Measurements from ENCODE around the gene GARIN1A. TPM values are rescaled to one million over a fixed set of nuclear protein-coding genes. Genes with fewer than 3 reads are reported as not detected.
A peak's percentile ranks its signal among the peaks of the same experiment; 100 is the strongest.
"Not testable (repeated sequence)": the region's sequence is repeated elsewhere in the genome, so short reads cannot be mapped to it uniquely, and the experiment has no call there.

The GARIN1A gene
- total RNA-seq, 2 experiments from 2014 or later: 0.07 TPM

DNA sequence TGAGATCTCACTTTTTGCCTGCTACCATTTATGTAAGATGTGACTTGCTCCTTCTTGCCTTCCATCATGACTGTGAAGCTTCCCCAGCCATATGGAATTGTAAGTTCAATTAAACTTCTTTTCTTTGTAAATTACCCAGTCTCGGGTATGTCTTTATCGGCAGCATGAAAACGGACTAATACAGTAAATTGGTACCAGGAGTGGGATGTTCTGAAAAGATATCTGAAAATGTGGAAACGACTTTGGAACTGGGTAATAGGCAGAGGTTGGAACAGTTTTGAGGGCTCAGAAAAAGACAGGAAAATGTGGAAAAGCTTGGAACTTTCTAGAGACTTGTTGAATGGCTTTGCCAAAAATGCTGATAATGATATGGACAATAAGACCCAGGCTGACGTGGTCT is 10.6 kb upstream of the GARIN1A start:
- Mint-ChIP-seq H3K27me3 (no peaks in the 10 kb centered on the region), H3K27ac (no peak overlapping the region), H3K36me3 (ENCODE audit: low read depth) (peaks cover 11% of the 10 kb centered on the region), H3K9me3 (ENCODE audit: low read depth) (peaks cover 9% of the 10 kb centered on the region), H3K4me3 (no peak overlapping the region), H3K4me1 (no peaks in the 10 kb centered on the region)
- no peak for ATAC-seq
- DNase-seq: no peak
- POLR2A ChIA-PET: no interaction called here
- intact Hi-C loops (cut with DNase I, micrococcal nuclease): no loop called here
- CTCF ChIA-PET: interaction anchor here (1.2 to 1.7 kb wide), 2 partner anchors 222 to 237 kb away, joined by 4 to 5 read pairs; no protein-coding TSS in a partner anchor

DNA sequence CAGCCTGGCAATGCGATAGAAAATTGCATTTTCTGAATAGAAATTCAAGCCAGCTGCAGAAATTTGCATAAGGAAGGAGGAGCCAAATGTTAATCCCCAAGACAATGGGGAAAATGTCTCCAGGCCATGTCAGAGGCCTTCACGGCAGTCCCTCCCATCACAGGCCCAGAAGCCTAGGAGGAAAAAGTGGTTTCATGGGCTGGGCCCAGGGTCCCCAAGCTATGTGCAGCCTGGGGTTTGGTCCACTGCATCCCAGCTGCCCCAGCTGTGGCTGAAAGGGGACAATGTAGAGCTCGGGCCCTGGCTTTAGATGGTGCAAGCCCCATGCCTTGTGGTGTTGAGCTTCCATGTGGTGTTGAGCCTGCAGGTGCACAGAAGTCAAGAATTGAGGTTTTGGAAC is 10.0 kb upstream of the GARIN1A start:
- intact Hi-C loops (cut with DNase I, micrococcal nuclease): no loop called here
- H3K4me1 Mint-ChIP-seq: no peaks in the 10 kb centered on the region
- no peak overlapping the region for H3K27ac Mint-ChIP-seq
- ChIA-PET CTCF (interaction anchor here (1.7 kb wide), 1 partner anchor 222 kb away, joined by 4 read pairs; no protein-coding TSS in a partner anchor), POLR2A (no interaction called here)
- H3K36me3 Mint-ChIP-seq (ENCODE audit: low read depth): peaks cover 11% of the 10 kb centered on the region
- ATAC-seq (no peak), DNase-seq (no peak)
- H3K9me3 Mint-ChIP-seq (ENCODE audit: low read depth): peaks cover 9% of the 10 kb centered on the region
- H3K4me3 Mint-ChIP-seq: no peak overlapping the region
- H3K27me3 Mint-ChIP-seq: no peaks in the 10 kb centered on the region

DNA sequence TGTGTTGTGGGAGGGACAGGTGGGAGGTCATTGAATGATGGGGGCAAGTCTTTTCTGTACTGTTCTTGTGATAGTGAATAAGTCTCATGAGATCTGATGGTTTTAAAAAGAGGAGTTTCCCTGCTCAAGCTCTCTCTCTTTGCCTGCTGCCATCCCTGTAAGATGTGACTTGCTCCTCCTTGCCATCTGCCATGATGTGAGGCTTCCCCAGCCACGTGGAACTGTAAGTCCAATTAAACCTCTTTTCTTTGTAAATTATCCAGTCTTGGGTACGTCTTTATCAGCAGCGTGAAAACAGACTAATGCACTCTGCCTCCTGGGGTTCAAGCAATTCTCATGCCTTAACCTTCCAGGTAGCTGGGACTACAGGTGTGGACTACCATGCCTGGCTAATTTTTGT is 8.9 kb upstream of the GARIN1A start:
- H3K4me3 Mint-ChIP-seq; intact Hi-C loops (cut with DNase I, micrococcal nuclease); H3K9me3 Mint-ChIP-seq (ENCODE audit: low read depth); ATAC-seq; H3K27ac Mint-ChIP-seq; H3K27me3 Mint-ChIP-seq; H3K4me1 Mint-ChIP-seq; CTCF ChIA-PET; DNase-seq; POLR2A ChIA-PET: not testable (repeated sequence)
- H3K36me3 Mint-ChIP-seq (ENCODE audit: low read depth): peaks cover 11% of the 10 kb centered on the region

- Mint-ChIP-seq H3K4me3 (no peak overlapping the region), H3K36me3 (ENCODE audit: low read depth) (peaks cover 11% of the 10 kb centered on the region), H3K27ac (no peak overlapping the region), H3K9me3 (ENCODE audit: low read depth) (peaks cover 9% of the 10 kb centered on the region), H3K4me1 (no peaks in the 10 kb centered on the region), H3K27me3 (no peaks in the 10 kb centered on the region)
- intact Hi-C loops (cut with DNase I, micrococcal nuclease): no loop called here
- POLR2A ChIA-PET: no interaction called here
- DNase-seq: no peak
- CTCF ChIA-PET: interaction anchor here (1.3 kb wide), 1 partner anchor 10 kb away, joined by 3 read pairs; no protein-coding TSS in a partner anchor
- no peak for ATAC-seq
These were observed 7.0 kb upstream of the GARIN1A start for GRCh38 chr7:128665057-128665456.

- ChIA-PET CTCF (interaction anchor here (0.6 to 1.3 kb wide), 4 partner anchors 9 to 191 kb away, joined by 3 read pairs; no protein-coding TSS in a partner anchor), POLR2A (no interaction called here)
- intact Hi-C loops (cut with DNase I, micrococcal nuclease): loop anchor here in 1 of 2 experiments (1.0 kb wide), 1 partner anchor 239 kb away; no protein-coding TSS in a partner anchor
- ATAC-seq (no peak), DNase-seq (no peak)
- no peaks in the 10 kb centered on the region for H3K27me3 Mint-ChIP-seq
- H3K4me1 Mint-ChIP-seq: no peaks in the 10 kb centered on the region
- no peak overlapping the region for H3K27ac Mint-ChIP-seq
- H3K36me3 Mint-ChIP-seq (ENCODE audit: low read depth): peaks cover 7% of the 10 kb centered on the region
- H3K9me3 Mint-ChIP-seq (ENCODE audit: low read depth): peaks cover 7% of the 10 kb centered on the region
- no peak overlapping the region for H3K4me3 Mint-ChIP-seq
These were observed 5.9 kb upstream of the GARIN1A start for GRCh38 chr7:128666200-128666599.

- no peaks in the 10 kb centered on the region for H3K4me1 Mint-ChIP-seq
- intact Hi-C loops (cut with DNase I, micrococcal nuclease): no loop called here
- ChIA-PET CTCF (interaction anchor here (0.7 to 1.2 kb wide), 4 partner anchors 15 to 210 kb away, joined by 3 read pairs; no protein-coding TSS in a partner anchor), POLR2A (no interaction called here)
- H3K36me3 Mint-ChIP-seq (ENCODE audit: low read depth): no peaks in the 10 kb centered on the region
- ATAC-seq (peak; percentile 68), DNase-seq (peak; percentile 50)
- H3K27me3 Mint-ChIP-seq: peaks cover 17% of the 10 kb centered on the region
- H3K9me3 Mint-ChIP-seq (ENCODE audit: low read depth): no peaks in the 10 kb centered on the region
- no peak overlapping the region for H3K27ac Mint-ChIP-seq
- H3K4me3 Mint-ChIP-seq: no peak overlapping the region
These were observed 930 bp downstream of the GARIN1A start for GRCh38 chr7:128672927-128673517.

GRCh38 chr7:128673571-128673970 is 1.5 kb downstream of the GARIN1A start:
- POLR2A ChIA-PET: no interaction called here
- no peak overlapping the region for H3K4me3 Mint-ChIP-seq
- CTCF ChIA-PET: interaction anchor here (0.6 to 1.2 kb wide), 4 partner anchors 17 to 348 kb away, joined by 3 read pairs; no protein-coding TSS in a partner anchor
- H3K36me3 Mint-ChIP-seq (ENCODE audit: low read depth): no peaks in the 10 kb centered on the region
- DNase-seq: no peak
- intact Hi-C loops (cut with DNase I, micrococcal nuclease): no loop called here
- H3K4me1 Mint-ChIP-seq: no peaks in the 10 kb centered on the region
- peaks cover 17% of the 10 kb centered on the region for H3K27me3 Mint-ChIP-seq
- H3K9me3 Mint-ChIP-seq (ENCODE audit: low read depth): no peaks in the 10 kb centered on the region
- no peak overlapping the region for H3K27ac Mint-ChIP-seq
- no peak for ATAC-seq

DNA sequence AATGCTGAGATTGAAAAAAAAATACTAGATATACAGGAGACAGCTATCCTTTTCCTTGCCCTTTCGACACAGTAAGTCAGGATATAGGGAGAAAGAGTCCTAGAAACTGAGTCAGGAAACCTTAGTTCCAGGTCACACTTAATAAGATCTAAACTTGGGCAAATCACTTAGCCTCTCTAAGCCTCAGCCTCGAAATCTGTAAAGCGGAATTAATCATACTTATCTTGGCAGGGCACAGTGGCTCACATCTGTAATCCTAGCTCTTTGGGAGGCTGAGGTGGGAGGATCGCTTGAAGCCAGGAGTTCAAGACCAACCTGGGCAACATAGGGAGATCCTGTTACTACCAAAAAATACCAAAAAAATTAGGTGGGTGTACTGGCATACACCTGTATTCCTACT is 4.6 kb downstream of the GARIN1A start:
- H3K27me3 Mint-ChIP-seq: peaks cover 20% of the 10 kb centered on the region
- H3K4me3 Mint-ChIP-seq: no peak overlapping the region
- intact Hi-C loops (cut with DNase I, micrococcal nuclease): no loop called here
- CTCF ChIA-PET: no interaction called here
- H3K4me1 Mint-ChIP-seq: no peaks in the 10 kb centered on the region
- ATAC-seq (no peak), DNase-seq (no peak)
- POLR2A ChIA-PET: no interaction called here
- H3K36me3 Mint-ChIP-seq (ENCODE audit: low read depth): no peaks in the 10 kb centered on the region
- H3K9me3 Mint-ChIP-seq (ENCODE audit: low read depth): no peaks in the 10 kb centered on the region
- H3K27ac Mint-ChIP-seq: no peak overlapping the region

DNA sequence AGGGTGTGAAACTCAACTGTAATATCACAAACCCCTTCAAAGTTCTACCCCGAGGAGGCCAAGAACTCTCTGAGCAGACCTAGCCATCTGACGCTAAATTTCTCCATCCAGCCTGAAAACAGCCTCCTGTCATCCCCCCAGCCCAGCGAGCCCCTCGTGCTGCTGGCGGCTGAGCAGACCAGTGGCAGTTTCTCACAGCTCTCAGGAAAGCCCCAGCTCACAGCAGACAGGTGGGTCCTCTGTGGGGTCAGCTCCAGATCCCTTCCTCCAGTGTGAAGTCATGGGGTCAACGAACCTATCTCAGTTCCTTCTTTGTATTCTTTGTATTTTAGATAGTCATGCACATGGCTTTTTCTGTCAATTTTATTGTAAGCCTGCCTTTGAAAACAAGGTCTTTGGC is 7.8 kb downstream of the GARIN1A start:
- ChIA-PET CTCF (no interaction called here), POLR2A (no interaction called here)
- Mint-ChIP-seq H3K9me3 (ENCODE audit: low read depth) (no peaks in the 10 kb centered on the region), H3K4me1 (no peaks in the 10 kb centered on the region), H3K27me3 (peaks cover 10% of the 10 kb centered on the region), H3K4me3 (no peak overlapping the region), H3K36me3 (ENCODE audit: low read depth) (no peaks in the 10 kb centered on the region), H3K27ac (no peak overlapping the region)
- ATAC-seq (no peak), DNase-seq (no peak)
- intact Hi-C loops (cut with DNase I, micrococcal nuclease): no loop called here

- no peak overlapping the region for H3K27ac Mint-ChIP-seq
- no peaks in the 10 kb centered on the region for H3K9me3 Mint-ChIP-seq (ENCODE audit: low read depth)
- intact Hi-C loops (cut with DNase I, micrococcal nuclease): no loop called here
- ATAC-seq: no peak
- no peak overlapping the region for H3K4me3 Mint-ChIP-seq
- CTCF ChIA-PET: interaction anchor here (0.6 to 1.3 kb wide), 5 partner anchors 10 to 201 kb away, joined by 3 to 4 read pairs (median 3); no protein-coding TSS in a partner anchor
- peaks cover 3% of the 10 kb centered on the region for H3K27me3 Mint-ChIP-seq
- DNase-seq: no peak
- POLR2A ChIA-PET: no interaction called here
- H3K4me1 Mint-ChIP-seq: no peaks in the 10 kb centered on the region
- no peaks in the 10 kb centered on the region for H3K36me3 Mint-ChIP-seq (ENCODE audit: low read depth)
These were observed 9.9 kb downstream of the GARIN1A start for GRCh38 chr7:128681794-128682537.

DNA sequence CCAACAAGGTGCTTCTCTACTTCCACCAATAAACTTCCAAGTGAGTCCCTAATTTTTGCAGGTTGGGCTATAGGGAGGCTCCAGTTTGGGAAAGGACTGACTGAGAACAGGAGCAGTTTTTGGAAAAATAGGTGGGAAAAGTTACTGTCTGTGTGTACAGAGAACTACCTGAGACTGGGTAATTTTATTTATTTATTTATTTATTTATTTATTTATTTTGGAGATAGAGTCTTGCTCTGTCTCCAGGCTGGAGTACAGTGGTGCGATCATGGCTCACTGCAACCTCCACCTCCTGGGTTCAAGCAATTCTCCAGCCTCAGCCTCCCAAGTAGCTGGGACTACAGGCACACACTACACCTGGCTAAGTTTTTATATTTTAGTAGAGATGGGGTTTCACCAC is 11.2 kb downstream of the GARIN1A start:
- intact Hi-C loops (cut with DNase I, micrococcal nuclease); H3K4me1 Mint-ChIP-seq; H3K36me3 Mint-ChIP-seq (ENCODE audit: low read depth); POLR2A ChIA-PET; H3K27me3 Mint-ChIP-seq; CTCF ChIA-PET; H3K27ac Mint-ChIP-seq; DNase-seq; ATAC-seq; H3K9me3 Mint-ChIP-seq (ENCODE audit: low read depth); H3K4me3 Mint-ChIP-seq: not testable (repeated sequence)

DNA sequence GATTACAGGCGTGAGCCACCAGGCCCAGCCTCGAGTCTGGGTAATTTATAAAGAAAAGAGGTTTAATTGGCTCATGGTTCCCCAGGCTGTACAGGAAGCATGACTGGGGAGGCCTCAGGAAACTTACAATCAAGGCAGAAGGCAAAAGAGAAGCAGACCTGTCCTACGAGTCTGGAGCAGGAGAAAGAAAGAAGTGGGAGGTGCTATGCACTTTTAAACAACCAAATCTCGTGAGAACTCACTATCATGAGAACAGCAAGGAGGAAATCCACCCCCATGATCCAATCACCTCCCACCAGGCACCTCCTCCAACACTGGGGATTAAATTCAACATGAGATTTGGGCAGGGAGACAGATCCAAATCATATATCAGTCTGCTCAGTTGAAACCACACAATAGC is 11.6 kb downstream of the GARIN1A start:
- intact Hi-C loops (cut with DNase I, micrococcal nuclease); H3K27me3 Mint-ChIP-seq; ATAC-seq; POLR2A ChIA-PET; H3K4me1 Mint-ChIP-seq; DNase-seq; H3K27ac Mint-ChIP-seq; CTCF ChIA-PET; H3K36me3 Mint-ChIP-seq (ENCODE audit: low read depth); H3K4me3 Mint-ChIP-seq; H3K9me3 Mint-ChIP-seq (ENCODE audit: low read depth): not testable (repeated sequence)
